ENCODE results near the gene KRTAP13-3.

KRTAP13-3 gene

DNA sequence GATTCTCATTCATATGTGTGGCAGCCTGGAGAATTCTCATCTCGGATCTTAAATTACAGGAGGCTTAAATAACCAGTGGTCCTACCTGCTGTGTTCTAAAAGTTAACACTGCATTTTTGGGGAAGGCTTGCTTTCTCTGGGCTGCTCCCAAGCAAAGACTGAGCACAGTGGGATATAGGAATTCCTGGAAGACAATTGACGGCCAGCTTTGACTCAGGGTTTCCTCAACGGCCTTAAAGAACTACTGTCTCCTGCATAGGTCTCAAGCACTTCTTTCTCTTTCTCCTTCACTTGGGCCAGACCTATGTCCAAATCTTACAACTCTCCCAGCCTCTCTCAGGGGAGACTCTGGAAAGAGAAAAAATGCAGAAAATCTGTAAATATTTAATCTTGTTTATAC lies 1.0 kb upstream of the KRTAP13-3 start:
- Histone ChIP-seq H3K9ac (ENCODE audit: low read length) (no peak overlapping the region), H3K9me3 (ENCODE audit: low read length) (no peaks in the 10 kb centered on the region), H3K36me3 (ENCODE audit: insufficient read depth, low read length) (no peaks in the 10 kb centered on the region), H3K27ac (ENCODE audit: low read depth, low read length) (no peak overlapping the region), H3K4me3 (ENCODE audit: low read depth in 1 of 2, low read length in 2 of 2) (no peak overlapping the region), H3K4me1 (ENCODE audit: insufficient read depth, low read length) (no peaks in the 10 kb centered on the region), H3K27me3 (ENCODE audit: control insufficient read depth in 1 of 2, insufficient read depth in 2 of 2, low read length in 2 of 2) (no peaks in the 10 kb centered on the region)

DNA sequence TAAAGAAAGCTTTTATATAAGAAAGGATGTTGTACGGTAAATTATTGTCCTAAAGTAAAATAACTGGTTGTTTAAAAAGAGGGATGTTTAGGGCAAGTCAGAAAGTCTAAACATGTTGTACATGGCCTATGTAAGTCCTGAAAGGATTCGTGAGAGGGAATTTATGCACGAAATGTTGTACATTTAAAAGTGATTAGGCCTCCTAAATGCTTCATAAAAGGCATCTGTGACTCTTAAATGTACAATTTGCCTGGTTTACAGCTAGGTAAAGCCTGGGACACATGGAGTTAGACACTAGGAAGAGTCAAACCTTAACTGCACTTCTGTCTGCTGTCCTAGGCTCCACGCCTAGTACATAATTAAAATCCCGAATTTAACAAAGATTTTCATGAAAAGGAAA lies 9.7 kb downstream of the KRTAP13-3 start:
- Histone ChIP-seq H3K27ac (ENCODE audit: low read depth, low read length) (no peak overlapping the region), H3K4me3 (ENCODE audit: low read depth in 1 of 2, low read length in 2 of 2) (no peak overlapping the region), H3K9me3 (ENCODE audit: low read length) (no peaks in the 10 kb centered on the region), H3K27me3 (ENCODE audit: control insufficient read depth in 1 of 2, insufficient read depth in 2 of 2, low read length in 2 of 2) (no peaks in the 10 kb centered on the region), H3K4me1 (ENCODE audit: insufficient read depth, low read length) (no peaks in the 10 kb centered on the region), H3K9ac (ENCODE audit: low read length) (no peak overlapping the region), H3K36me3 (ENCODE audit: insufficient read depth, low read length) (no peaks in the 10 kb centered on the region)

DNA sequence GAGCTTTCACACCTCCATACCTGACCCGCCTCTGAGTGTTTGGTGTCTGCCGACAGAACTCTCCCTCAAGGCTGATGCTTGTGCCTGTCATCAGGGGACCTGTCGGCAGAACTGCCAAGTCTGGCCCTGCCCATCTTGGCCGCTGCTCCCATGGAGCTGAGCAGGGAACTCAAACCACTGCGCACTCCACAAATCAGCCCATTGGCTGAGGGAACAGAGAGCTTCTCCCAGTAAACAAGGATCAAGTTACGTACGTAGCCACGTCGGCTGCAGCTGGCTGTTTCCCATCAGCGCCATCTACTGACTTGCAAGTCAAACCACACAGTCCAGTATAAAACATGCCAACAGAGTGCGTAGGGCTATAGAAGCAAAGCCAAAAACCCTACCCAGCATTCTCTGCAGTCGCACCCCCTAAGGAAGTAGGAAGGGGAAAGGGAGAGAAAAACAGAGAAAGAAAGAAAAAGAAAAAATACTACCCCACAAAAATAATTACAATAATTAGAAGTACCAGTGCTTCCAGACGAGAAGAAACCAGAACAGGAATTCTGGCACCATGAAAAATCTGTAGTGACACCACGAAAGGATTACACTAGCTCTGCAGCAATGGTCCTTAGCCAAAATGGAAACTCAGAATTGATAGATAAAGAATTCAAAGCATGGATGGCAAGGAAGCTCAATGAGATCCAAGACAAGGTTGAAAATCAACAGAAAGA lies 16.8 kb downstream of the KRTAP13-3 start:
- H3K27ac ChIP-seq (ENCODE audit: low read depth, low read length), result no peak overlapping the region
- no peaks in the 10 kb centered on the region for H3K27me3 ChIP-seq (ENCODE audit: control insufficient read depth in 1 of 2, insufficient read depth in 2 of 2, low read length in 2 of 2)
- H3K36me3 ChIP-seq (ENCODE audit: insufficient read depth, low read length), result no peaks in the 10 kb centered on the region
- H3K9ac ChIP-seq (ENCODE audit: low read length), result no peak overlapping the region
- no peak overlapping the region for H3K4me3 ChIP-seq (ENCODE audit: low read depth in 1 of 2, low read length in 2 of 2)
- H3K9me3 ChIP-seq (ENCODE audit: low read length), result no peaks in the 10 kb centered on the region
- no peaks in the 10 kb centered on the region for H3K4me1 ChIP-seq (ENCODE audit: insufficient read depth, low read length)

DNA sequence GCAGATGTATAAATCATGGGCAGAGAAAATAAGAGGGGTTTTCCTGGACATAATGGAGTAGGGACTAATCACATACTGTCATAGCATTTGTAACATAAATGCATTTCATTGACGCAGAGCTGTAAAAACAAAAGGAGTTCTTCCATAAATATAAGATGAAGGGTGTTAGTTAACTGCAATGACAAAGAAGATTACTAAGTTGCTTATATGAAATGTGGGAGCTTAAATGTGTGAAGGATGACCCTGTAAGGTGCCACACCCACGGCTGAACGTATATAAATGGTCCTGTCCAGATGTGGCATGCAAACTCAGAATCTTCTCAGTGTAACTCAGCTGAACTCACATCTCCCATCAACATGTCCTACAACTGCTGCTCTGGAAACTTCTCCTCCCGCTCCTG lies 30.0 kb downstream of the KRTAP13-3 start, which contains the start of gene KRTAP13-1:
KRTAP13-1 (plus strand) TSS at position 301 of the 400 bp plus-strand sequence; CDS start at position 357, 56 bp downstream.
- Histone ChIP-seq H3K27me3 (ENCODE audit: control insufficient read depth in 1 of 2, insufficient read depth in 2 of 2, low read length in 2 of 2) (no peaks in the 10 kb centered on the region), H3K4me3 (ENCODE audit: low read depth in 1 of 2, low read length in 2 of 2) (no peak within 1 kb of the TSS), H3K4me1 (ENCODE audit: insufficient read depth, low read length) (no peaks in the 10 kb centered on the region), H3K9ac (ENCODE audit: low read length) (no peak within 1 kb of the TSS), H3K36me3 (ENCODE audit: insufficient read depth, low read length) (no peaks in the 10 kb centered on the region), H3K27ac (ENCODE audit: low read depth, low read length) (no peak within 1 kb of the TSS), H3K9me3 (ENCODE audit: low read length) (no peaks in the 10 kb centered on the region)

DNA sequence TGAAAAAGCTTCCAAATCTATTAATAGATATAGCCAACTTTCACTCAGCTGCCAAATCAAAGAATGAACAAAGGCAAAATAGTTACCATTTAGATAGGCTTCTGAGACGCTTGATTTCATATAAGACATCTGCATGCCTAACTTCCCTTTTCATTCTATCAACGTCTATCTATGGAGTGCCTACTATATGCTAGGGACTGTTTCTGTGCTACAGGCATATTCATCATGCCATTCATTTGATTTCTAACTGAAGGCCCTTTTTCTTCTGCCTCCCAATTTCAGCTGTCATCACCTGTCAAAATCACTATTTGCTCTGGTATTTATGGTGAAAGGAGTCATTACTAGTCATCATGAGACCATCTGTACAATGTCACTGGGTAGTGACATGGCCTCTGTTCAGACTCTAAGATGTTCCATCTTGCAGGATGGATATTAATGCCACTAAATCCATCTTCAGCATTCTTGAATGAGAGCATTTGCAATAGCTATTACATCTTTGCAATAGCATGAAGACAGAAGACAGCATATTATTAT lies 34.2 kb downstream of the KRTAP13-3 start:
- Histone ChIP-seq H3K9ac (ENCODE audit: low read length) (no peak overlapping the region), H3K9me3 (ENCODE audit: low read length) (no peaks in the 10 kb centered on the region), H3K27me3 (ENCODE audit: control insufficient read depth in 1 of 2, insufficient read depth in 2 of 2, low read length in 2 of 2) (no peaks in the 10 kb centered on the region), H3K36me3 (ENCODE audit: insufficient read depth, low read length) (no peaks in the 10 kb centered on the region), H3K27ac (ENCODE audit: low read depth, low read length) (no peak overlapping the region), H3K4me3 (ENCODE audit: low read depth in 1 of 2, low read length in 2 of 2) (no peak overlapping the region), H3K4me1 (ENCODE audit: insufficient read depth, low read length) (no peaks in the 10 kb centered on the region)

DNA sequence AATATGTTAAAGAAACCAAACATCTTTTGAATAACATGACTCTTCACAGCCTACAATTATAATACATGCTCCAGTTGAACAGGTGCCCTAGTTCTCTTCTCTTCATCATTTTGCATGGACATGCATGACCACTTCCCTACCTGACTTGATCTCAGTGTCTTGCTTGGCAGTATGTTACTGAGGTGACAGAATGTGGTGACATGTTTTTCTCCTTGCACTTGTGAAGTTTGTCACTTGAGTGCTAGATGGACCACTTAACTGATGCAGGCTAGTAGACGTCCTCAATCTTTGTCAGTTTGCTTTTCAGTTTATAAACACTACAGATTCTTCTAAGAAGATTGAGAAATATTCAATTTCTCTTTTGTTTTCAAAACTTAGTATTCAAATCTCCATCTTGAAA lies 43.5 kb downstream of the KRTAP13-3 start:
- Histone ChIP-seq H3K4me3 (ENCODE audit: low read depth in 1 of 2, low read length in 2 of 2) (no peak overlapping the region), H3K27ac (ENCODE audit: low read depth, low read length) (no peak overlapping the region), H3K9me3 (ENCODE audit: low read length) (no peaks in the 10 kb centered on the region), H3K27me3 (ENCODE audit: control insufficient read depth in 1 of 2, insufficient read depth in 2 of 2, low read length in 2 of 2) (no peaks in the 10 kb centered on the region), H3K4me1 (ENCODE audit: insufficient read depth, low read length) (no peaks in the 10 kb centered on the region), H3K36me3 (ENCODE audit: insufficient read depth, low read length) (no peaks in the 10 kb centered on the region), H3K9ac (ENCODE audit: low read length) (no peak overlapping the region)
